Stimulated activated naive CD8-positive, alpha-beta T cell treated with anti-CD3 and anti-CD28 coated beads, Interleukin-15, amount 100 ng/mL, for 72 hours (primary cell): ENCODE measurements around the gene FNDC11.
"Not testable (repeated sequence)": the region's sequence is repeated elsewhere in the genome, so short reads cannot be mapped to it uniquely, and the experiment has no call there.

ENCODE experiments used
- ATAC-seq: fragments of 150-1000 bp; cut with Tn5 transposase; 2 replicates; pipeline ENCODE4 v1.10.0; 2021; ENCODE audit warnings: mild to moderate bottlenecking, moderate library complexity
- DNase-seq, 2 donors: peaks; one replicate each; pipeline ENCODE4 v3.0.0; 2021 to 2022
- H3K27ac Mint-ChIP-seq, 2 donors: one replicate each; pipeline ENCODE4 v1.8.0; 2022; ENCODE audit warnings: mild to moderate bottlenecking in 2 of 2, mixed read lengths in 2 of 2, moderate library complexity in 2 of 2
- H3K27me3 Mint-ChIP-seq: one replicate; pipeline ENCODE4 v1.8.0; 2022; ENCODE audit warnings: mixed read lengths
- H3K4me1 Mint-ChIP-seq: one replicate; pipeline ENCODE4 v1.8.0; 2022; ENCODE audit warnings: mild to moderate bottlenecking, mixed read lengths
- H3K4me3 Mint-ChIP-seq, 2 donors: one replicate each; pipeline ENCODE4 v1.8.0; 2022; ENCODE audit warnings: mild to moderate bottlenecking in 2 of 2, mixed read lengths in 2 of 2, moderate library complexity in 1 of 2
- H3K9me3 Mint-ChIP-seq, 2 donors: one replicate each; pipeline ENCODE4 v1.8.0; 2022; ENCODE audit warnings: mixed read lengths in 2 of 2

Gene FNDC11

DNA sequence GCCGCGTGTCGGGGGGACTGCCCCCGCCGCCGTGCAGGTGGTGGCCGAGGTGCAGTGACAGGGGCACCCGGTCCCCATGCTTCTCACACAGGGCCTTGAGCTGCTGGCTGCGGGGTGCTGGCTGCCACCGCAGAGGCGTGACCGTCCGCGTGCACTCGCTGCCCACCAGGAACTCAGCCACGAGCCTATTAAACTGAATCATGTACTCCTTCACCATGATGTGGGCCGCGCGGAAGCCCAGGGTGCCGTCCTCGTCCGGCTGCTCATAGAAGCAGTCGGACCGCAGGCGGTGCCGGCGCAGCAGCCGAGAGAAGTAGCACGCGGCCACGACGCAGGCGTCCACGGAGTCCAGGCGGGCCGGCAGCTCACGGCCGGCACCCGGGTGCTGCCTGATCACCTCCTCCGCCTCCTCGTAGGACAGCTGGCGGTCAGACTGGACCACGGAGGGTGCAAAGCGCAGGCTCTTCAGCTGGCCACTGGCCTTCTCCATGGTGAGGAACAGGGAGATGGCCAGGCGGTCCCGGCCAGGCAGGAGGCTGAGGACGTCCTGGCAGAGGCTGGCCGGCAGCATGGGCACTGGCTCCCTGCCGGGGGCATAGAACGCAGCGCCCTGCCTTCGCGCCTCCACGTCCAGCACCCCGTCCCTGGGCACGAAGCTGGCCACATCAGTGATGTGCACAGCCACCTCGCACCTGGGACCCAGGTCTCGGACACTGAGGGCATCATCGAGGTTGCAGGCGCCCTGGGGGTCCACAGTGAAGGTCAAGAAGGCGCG lies 10.3 kb downstream of the FNDC11 start:
- Mint-ChIP-seq H3K9me3 (no peaks in the 10 kb centered on the region), H3K4me1 (peaks cover 30% of the 10 kb centered on the region), H3K27me3 (peaks cover 4% of the 10 kb centered on the region), H3K4me3 (no peak overlapping the region), H3K27ac (no peak overlapping the region)
- ATAC-seq = no peak
- DNase-seq = no peak

DNA sequence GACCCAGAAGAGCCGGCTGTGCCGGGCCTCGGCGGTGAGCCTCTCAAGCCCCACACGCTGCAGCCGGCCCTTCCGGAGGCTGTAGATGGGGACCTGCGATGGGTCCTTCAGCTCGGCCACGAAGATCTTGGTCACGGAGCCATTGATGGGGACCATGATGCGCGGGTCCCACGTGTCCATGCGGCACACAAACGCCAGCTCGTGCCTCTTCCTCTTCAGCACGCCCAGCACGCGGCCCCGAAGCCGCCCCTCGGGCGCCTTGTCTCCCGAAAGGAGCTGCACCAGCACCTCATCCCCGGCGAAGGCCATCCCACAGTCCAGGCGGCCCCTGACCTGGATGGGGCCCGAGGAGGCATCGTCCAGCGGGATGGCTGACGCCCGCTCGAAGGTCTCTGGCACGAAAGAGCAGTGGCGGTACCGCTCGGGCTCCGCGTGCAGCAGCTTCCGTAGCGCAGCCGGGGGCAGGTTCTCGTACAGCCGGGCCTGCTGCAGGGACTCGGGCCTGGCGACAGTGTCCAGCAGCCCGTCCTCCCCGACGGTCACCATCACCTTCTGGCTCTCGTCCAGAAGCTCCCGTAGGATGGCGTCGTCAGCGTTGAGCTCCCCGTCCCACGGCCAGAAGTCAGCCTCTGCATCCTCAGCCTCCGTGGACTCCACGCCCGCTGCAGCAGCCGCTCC lies 11.2 kb downstream of the FNDC11 start:
- Mint-ChIP-seq H3K4me3 (no peak overlapping the region), H3K27me3 (peaks cover 14% of the 10 kb centered on the region), H3K4me1 (peaks cover 39% of the 10 kb centered on the region), H3K27ac (no peak overlapping the region), H3K9me3 (no peaks in the 10 kb centered on the region)
- ATAC-seq (no peak), DNase-seq (no peak)

DNA sequence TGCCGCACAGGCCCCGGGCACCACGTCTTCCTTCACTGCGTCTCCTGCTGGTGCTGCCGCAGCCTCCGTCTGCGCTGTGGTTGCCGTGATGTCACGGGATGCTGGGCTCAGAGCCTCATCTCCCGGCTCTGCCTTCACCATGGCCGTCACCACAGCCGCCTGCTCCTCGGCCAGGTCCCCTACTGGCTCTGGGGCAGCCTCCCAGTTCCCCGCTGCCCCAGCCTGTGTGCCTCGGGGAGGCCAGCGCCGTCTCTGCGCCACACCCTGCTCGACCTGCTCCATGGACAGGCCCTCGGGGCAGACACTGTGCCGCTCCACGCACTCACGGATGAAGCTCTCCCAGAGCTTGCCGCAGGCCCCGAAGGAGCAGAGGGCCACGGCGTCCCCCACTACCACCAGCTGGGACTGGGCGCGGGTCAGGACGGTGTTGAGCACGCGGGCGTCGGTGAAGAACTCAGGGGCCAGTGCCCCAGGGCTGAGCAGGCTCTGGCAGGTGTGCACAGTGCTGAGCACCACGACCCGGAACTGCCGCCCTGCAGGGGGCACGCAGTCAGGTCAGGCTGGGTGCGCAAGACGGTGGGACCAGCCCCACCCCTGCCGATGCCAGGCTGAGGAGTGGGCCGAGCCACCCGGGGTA lies 11.9 kb downstream of the FNDC11 start:
- H3K27ac Mint-ChIP-seq = peak overlapping the region in 1 of 2 donors; percentile 63
- peaks cover 36% of the 10 kb centered on the region for H3K4me1 Mint-ChIP-seq
- DNase-seq = no peak
- H3K27me3 Mint-ChIP-seq = peaks cover 14% of the 10 kb centered on the region
- ATAC-seq = no peak
- H3K4me3 Mint-ChIP-seq = no peak overlapping the region
- H3K9me3 Mint-ChIP-seq = no peaks in the 10 kb centered on the region

DNA sequence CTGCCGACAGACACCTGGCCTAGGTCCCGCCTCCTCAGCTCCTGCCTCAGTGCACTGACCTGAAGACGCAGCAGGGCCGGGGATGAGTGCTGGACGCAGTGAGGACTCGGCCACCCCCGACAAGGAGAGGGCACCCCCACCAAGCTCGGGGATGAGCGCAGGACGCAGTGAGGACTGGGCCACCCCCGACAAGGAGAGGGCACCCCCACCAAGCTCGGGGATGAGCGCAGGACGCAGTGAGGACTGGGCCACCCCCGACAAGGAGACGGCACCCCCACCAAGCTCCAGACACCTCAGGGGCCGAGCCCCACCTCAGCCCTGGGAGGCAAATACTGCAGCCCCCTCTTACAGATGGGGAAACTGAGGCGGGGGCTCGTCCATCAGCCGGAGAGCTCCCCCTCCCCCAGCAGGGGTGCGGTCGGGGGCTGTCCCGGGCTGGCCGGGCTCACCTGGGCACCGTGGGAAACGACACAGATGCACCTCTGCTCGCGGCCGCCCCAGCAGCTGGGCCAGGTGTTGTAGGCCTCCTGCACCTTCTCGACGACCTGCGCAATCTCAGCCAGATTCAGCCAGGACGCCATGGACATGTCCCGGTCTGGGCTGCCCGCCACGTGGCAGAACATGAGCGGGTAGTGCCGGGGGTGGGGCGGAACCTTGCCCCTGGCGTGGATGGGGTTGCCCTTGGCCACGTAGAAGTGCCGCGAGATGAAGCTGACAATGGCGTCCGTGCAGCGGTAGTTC lies 12.6 kb downstream of the FNDC11 start:
- no peak for ATAC-seq
- peak overlapping the region in 1 of 2 donors; percentile 88 for H3K4me3 Mint-ChIP-seq
- H3K4me1 Mint-ChIP-seq = peaks cover 36% of the 10 kb centered on the region
- no peak overlapping the region for H3K27ac Mint-ChIP-seq
- DNase-seq = no peak
- peaks cover 14% of the 10 kb centered on the region for H3K27me3 Mint-ChIP-seq
- H3K9me3 Mint-ChIP-seq = no peaks in the 10 kb centered on the region

DNA sequence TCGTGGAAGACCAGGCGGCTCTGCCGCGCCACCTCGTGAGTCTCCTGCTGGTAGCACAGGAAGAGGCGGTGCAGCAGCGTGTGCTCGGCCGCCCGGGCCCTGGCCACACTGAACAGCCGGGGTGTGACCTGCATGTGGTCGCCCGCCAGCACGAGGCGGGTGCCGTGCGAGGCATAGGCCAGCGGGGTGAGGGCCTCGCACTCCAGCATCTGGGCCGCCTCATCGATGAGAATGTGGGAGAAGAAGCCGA lies 13.1 kb downstream of the FNDC11 start:
- ATAC-seq = peak; percentile 0
- H3K4me1 Mint-ChIP-seq = peaks cover 36% of the 10 kb centered on the region
- peak overlapping the region in 1 of 2 donors; percentile 59 for H3K27ac Mint-ChIP-seq
- peak overlapping the region; percentile 12 to 88 for H3K4me3 Mint-ChIP-seq
- DNase-seq = no peak
- no peaks in the 10 kb centered on the region for H3K9me3 Mint-ChIP-seq
- peaks cover 14% of the 10 kb centered on the region for H3K27me3 Mint-ChIP-seq

DNA sequence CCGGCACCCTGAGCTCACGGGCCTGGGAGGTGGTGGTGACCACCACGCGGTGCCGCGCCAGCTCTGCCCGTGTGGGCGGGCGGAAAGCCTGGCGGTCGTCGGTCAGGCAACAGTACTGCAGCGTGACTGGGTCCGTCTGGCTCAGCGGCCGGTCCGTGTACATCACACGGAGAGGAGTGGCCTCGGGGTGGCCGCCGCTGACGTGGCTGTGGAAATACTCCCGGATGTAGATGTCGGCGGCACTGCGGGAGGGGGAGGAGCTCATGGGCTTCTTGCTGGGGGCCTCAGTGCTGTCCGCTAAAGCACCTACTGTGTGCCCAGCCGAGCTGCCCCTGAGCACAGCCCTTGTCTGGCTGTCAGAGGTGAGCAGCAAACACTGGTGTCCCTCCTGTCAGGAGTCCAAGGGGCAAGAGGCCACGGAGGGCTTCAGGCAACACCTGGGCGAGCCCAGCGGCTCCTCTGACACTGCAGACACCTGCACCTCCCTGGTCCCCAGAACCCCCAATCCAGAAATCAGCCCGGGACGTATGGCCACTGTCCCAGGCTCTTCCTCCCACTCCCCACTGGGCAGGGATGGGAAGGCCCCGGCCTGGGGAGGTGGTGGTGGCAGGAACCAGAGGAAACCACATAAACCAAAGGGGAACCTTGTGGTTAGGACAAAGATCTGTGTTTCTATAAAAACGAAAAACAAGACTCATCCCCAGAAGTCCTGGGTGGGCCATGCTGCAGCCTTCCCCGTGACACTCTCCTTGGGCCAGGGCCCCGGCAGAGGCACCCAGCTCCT lies 13.6 kb downstream of the FNDC11 start:
- Mint-ChIP-seq H3K27me3 (peaks cover 14% of the 10 kb centered on the region), H3K4me1 (peaks cover 36% of the 10 kb centered on the region), H3K9me3 (no peaks in the 10 kb centered on the region), H3K27ac (peak overlapping the region in 1 of 2 donors; percentile 34), H3K4me3 (peak overlapping the region; percentile 72 to 88)
- ATAC-seq (peak; percentile 86), DNase-seq (peak; percentile 66 to 70)

DNA sequence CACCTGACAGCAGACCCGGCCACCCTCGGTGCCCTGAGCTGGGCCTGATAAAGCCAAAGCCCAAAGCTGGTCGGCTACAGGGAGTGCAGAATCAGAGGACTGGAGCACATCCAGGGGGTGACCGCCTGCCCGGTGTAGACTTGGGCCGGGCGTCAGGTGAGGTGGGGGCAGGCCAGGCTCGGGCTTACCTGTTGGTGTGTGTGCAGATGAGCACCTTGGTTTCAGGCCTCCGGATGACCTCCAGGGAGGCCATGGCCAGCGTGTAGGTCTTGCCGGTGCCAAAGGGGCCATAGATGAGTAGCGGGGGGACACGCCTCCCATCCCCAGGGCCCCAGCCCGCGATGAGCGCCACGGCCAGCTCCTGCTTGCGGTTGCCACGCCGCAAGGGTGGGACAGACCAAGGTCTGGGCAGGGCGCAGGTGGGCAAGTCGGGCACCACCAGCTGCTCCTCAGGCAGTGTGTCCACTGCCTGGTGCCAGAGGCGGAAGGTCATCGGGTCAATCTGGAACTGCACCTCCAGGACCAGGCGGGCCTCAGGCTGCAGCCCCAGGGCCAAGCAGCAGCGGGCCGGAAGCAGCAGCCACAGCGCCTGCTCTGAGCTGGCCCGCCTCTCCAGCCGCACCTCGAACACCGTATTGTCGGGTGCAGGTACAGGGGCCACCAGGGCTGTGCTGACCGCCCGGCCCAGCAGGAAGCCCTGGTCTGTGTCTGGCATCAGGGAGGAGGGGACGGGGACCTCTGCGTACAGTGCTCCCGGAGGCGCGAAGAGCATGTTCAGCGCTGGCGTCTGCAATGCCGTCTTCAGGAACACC lies 14.4 kb downstream of the FNDC11 start:
- Mint-ChIP-seq H3K27ac (no peak overlapping the region), H3K4me1 (peaks cover 37% of the 10 kb centered on the region), H3K27me3 (peaks cover 14% of the 10 kb centered on the region), H3K4me3 (peak overlapping the region; percentile 72 to 88), H3K9me3 (no peaks in the 10 kb centered on the region)
- ATAC-seq (peak; percentile 5), DNase-seq (no peak)

DNA sequence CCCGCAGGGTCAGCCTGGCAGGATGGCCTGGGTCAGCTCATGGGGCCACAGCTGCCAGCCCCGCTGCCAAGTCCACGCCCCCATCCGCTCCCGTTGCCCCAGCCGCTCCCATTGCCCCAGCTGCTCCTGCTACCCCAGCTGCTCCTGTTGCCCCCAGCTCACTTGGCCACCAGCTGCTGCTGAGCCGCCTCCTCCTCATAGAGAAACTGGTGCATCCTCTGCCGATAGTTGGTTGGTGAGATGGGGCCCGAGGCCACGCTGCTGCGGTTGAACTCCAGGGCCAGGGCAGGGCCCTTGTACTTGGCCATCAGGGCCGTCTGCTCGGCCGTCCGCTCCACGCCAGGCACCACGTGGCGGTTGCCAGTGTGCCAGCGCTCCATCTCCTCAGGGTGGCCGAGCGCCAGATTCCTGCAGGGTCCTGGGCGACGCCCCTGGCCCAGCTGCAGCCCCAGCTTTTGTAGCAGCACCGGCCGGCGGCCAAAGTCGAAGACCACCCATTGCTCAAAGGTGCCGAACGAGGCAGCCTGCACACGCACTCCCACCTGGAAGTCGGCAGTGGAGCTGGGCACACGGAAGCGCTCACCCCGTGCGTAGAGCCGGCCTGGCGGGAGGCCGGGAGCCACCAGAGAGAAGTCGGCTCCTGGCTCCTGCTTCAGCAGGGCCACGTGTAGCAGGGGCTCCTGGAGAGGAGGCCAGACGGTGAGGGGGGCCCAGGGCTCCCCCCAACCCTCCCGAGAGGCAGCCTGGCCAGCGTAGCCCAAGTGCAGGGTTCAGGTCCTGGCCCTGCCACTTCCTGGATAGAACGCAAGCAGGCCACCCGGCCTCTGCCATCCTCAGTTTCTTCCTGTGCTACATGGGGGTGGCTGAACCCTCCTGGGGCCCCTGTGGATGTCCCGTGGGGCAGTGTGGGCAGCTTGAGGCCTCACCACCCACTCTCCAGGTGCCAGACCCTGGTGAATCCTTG lies 15.3 kb downstream of the FNDC11 start:
- no peak for DNase-seq
- no peak for ATAC-seq
- peaks cover 41% of the 10 kb centered on the region for H3K4me1 Mint-ChIP-seq
- peaks cover 14% of the 10 kb centered on the region for H3K27me3 Mint-ChIP-seq
- H3K4me3 Mint-ChIP-seq = peak overlapping the region; percentile 44 to 66
- H3K9me3 Mint-ChIP-seq = no peaks in the 10 kb centered on the region
- peak overlapping the region in 1 of 2 donors; percentile 59 for H3K27ac Mint-ChIP-seq

DNA sequence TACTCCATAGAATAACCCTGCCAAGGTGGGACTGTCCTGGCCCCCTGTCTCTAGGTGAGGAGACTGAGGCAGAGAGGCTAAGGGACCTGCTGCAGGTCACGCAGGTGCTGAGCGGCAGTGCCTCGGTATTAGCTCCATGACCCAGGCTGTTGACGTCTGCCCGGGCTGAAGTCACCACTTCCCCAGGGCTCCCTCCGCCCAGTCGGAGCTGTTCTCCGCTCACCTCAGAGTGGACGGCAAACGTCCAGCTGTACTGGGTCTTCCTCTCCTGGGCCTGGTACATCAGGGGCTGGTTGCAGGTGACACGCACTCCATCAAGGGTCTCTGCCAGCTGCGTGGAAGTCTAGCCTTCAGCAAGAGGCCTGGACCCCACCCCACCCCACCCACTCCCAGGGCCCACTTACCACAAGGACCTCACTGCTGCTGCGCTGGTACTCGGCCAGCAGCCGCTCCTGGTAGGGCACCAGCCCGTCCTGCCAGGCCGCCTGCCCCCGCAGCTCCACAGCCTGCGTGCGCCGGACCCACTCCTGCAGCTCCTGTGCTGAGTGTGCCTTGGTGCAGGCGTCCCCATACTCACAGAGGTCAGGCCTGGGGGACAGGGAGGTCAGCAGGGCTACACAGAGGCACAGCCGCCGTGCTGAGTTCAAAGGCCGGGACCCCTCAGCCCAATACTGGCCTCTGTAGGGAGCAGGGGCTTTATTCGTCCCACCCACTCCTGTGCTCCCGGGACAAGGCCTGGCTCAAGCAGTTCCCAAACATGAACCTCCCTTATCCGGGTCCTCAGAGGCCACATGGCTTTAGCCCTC lies 16.5 kb downstream of the FNDC11 start:
- Mint-ChIP-seq H3K27me3 (peaks cover 16% of the 10 kb centered on the region), H3K27ac (no peak overlapping the region), H3K4me1 (peaks cover 41% of the 10 kb centered on the region), H3K9me3 (no peaks in the 10 kb centered on the region), H3K4me3 (no peak overlapping the region)
- ATAC-seq = no peak
- DNase-seq = no peak

DNA sequence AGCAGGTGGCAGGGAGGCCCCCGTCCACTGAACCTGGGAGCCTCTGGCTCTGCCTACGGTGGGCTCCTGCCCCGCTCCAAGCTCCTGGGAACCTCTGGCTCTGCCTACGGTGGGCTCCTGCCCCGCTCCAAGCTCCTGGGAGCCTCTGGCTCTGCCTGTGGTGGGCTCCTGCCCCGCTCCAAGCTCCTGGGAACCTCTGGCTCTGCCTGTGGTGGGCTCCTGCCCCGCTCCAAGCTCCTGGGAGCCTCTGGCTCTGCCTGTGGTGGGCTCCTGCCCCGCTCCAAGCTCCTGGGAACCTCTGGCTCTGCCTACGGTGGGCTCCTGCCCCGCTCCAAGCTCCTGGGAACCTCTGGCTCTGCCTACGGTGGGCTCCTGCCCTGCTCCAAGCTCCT lies 17.1 kb downstream of the FNDC11 start:
- Mint-ChIP-seq H3K4me1 (peaks cover 41% of the 10 kb centered on the region), H3K27me3 (peaks cover 22% of the 10 kb centered on the region)
- H3K9me3 Mint-ChIP-seq, DNase-seq, H3K4me3 Mint-ChIP-seq, ATAC-seq, H3K27ac Mint-ChIP-seq: not testable (repeated sequence)

DNA sequence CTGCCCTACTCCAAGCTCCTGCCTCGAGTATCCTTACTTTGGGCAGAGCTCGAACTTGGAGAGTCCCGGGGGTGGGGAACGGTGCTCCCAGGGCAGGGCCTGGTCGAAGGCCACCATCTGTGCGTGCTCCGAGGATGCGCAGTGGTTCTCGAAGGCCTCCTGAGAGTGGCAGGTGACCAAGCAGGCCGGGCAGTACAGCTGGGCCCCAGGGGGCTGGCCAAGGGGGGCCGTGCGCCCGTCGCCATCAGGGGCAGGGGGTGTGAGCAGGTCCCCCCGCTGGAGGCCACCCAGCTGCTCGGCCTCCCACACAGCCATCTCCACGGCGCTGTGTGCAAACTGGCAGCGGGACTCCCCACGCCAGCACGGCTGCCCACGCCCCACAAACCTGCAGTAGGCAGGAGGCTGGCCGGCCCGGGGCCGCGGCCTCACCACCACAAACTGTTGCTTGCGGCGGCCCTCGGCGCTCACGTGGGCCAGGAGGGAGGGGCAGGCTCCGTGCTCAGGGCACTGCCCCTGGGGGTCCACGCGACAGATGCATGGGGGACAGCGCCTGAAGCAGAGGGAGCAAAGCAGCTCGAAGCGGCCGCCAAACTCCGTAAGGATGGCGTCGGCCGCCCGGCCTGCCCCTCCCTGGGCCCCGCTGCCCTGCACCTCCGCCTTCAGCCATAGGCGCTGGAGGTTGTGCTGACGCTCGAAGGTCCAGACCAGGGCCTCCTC lies 18.3 kb downstream of the FNDC11 start:
- no peak for DNase-seq
- no peaks in the 10 kb centered on the region for H3K9me3 Mint-ChIP-seq
- peaks cover 36% of the 10 kb centered on the region for H3K4me1 Mint-ChIP-seq
- peaks cover 28% of the 10 kb centered on the region for H3K27me3 Mint-ChIP-seq
- H3K4me3 Mint-ChIP-seq = no peak overlapping the region
- no peak overlapping the region for H3K27ac Mint-ChIP-seq
- no peak for ATAC-seq

DNA sequence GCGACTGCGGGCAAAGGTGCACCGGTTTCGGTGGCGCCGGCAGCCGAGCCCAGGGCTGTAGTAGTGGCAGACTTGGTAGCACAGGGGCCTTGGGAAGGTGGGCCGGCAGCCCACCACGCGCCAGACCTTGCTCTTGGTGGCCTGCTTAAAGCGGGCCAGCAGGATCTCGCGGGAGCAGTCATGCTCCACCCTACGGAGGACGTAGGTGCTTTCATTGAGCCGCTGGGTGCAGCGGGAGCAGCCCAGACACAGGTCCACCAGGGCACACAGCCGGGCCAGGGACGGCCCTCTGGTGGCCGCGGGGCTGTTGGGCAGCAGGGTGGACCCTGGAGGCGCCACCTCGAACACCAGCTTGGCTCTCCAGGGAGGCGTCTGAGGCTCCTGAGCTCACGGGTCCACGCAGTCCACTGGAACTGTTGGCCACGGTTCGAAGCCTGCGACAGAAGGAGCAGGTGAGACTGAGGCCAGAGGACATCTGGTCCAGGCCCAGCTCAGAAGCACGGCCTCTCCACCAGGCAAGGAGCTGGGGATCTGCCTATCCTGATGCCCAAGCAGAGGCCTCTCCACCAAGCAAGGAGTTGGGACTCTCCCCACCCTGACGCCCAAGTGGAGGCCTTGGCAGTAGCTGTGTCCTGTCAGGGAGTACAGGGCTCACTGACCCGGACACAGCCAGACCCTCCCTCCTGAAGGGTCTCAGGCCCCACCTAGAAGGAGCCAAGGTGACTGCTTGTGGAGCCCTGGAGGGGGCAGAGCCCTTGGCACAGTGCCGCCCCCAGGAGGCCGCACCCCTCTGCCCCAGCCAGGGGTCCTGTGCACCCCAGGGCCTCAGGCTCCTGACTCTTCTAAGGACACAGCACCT lies 19.1 kb downstream of the FNDC11 start:
- Mint-ChIP-seq H3K4me3 (peak overlapping the region; percentile 79 to 92), H3K27me3 (peaks cover 35% of the 10 kb centered on the region), H3K4me1 (peaks cover 29% of the 10 kb centered on the region), H3K27ac (peak overlapping the region; percentile 79 to 96), H3K9me3 (no peaks in the 10 kb centered on the region)
- DNase-seq (no peak), ATAC-seq (peak; percentile 18)
